Coronary artery (tissue), 2 donors: ENCODE data around the gene GSG1.

ENCODE experiments used
- DNase-seq: peaks from one replicate; pipeline ENCODE4 v3.0.0-alpha.2; 2017; ENCODE audit warnings: low spot score
- H3K27ac ChIP-seq, 2 donors: fragments of 200-600 bp; sonication (generic); one replicate each; pipeline ENCODE4 v1.5.1; 2016 to 2019
- H3K4me3 ChIP-seq: fragments of 200-600 bp; sonication (generic); 2 replicates; pipeline ENCODE4 v1.5.1; 2016; ENCODE audit warnings: mild to moderate bottlenecking, moderate library complexity
- TF ChIP-seq, protein P1 (sequence below): fragments of 200-600 bp; sonication (generic); IDR thresholded peaks from one replicate; pipeline ENCODE4 v1.5.1; 2019; ENCODE audit warnings: antibody characterized with exemption

Gene GSG1

DNA sequence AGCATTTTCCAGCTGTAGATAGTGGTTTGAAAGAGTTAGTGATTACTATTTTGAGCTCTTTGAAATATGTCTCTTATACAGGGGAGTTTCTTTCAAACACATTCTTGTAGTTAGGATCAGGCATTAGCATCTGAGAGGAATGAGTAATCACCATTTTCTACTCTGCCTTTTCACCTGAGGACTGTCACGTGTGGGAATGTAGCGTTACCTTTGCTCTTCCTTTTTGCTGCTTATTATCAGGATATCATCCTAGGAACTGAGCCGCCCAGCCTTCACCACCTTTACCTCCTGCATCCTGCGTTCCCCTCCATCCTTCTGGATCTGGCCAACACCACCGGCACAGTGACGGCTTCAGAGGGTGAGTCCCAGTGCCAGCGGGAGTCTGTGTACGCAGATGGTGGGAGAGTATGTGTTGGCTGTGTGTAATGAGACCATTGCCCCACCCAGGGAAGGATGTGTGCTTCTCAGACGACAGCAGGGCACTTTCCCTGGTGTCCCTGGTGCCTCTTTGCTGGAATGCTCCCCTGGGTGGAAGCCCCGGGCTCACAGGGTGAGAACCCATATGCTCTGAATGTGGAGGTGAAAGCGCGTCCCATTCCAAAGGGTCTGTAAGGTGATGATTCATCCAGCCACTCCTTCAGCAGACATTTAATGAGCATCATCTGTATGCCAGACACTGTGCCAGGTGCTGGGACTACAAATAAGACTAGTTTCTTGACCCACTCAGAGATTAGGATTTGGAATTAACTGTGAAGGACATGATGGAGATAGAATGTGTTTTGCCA, 27.5 kb downstream of the GSG1 start:
- Histone ChIP-seq H3K27ac (no peak overlapping the region), H3K4me3 (no peak overlapping the region)
- DNase-seq: no peak
- TF ChIP-seq, protein P1, sequence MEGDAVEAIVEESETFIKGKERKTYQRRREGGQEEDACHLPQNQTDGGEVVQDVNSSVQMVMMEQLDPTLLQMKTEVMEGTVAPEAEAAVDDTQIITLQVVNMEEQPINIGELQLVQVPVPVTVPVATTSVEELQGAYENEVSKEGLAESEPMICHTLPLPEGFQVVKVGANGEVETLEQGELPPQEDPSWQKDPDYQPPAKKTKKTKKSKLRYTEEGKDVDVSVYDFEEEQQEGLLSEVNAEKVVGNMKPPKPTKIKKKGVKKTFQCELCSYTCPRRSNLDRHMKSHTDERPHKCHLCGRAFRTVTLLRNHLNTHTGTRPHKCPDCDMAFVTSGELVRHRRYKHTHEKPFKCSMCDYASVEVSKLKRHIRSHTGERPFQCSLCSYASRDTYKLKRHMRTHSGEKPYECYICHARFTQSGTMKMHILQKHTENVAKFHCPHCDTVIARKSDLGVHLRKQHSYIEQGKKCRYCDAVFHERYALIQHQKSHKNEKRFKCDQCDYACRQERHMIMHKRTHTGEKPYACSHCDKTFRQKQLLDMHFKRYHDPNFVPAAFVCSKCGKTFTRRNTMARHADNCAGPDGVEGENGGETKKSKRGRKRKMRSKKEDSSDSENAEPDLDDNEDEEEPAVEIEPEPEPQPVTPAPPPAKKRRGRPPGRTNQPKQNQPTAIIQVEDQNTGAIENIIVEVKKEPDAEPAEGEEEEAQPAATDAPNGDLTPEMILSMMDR: no peak

DNA sequence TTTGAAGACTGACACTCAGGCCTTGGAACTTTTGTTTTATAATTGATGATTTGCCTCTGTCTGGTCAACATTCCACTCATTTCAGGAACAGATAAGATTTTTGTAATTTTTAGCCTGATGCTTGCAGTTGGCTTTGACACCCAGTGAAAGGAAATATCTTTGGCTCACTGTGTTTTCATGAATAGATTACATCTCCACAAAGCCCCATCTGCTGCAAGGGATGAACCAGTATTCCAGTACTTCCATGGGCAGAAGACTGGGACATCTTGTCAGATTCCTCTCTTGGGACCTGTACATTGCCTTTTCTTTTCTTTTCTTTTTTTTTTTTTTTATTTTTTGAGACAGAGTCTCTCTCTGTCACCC, 28.4 kb downstream of the GSG1 start:
- no peak for DNase-seq
- no peak overlapping the region for H3K27ac ChIP-seq
- TF ChIP-seq, protein P1: no peak
- no peak overlapping the region for H3K4me3 ChIP-seq

DNA sequence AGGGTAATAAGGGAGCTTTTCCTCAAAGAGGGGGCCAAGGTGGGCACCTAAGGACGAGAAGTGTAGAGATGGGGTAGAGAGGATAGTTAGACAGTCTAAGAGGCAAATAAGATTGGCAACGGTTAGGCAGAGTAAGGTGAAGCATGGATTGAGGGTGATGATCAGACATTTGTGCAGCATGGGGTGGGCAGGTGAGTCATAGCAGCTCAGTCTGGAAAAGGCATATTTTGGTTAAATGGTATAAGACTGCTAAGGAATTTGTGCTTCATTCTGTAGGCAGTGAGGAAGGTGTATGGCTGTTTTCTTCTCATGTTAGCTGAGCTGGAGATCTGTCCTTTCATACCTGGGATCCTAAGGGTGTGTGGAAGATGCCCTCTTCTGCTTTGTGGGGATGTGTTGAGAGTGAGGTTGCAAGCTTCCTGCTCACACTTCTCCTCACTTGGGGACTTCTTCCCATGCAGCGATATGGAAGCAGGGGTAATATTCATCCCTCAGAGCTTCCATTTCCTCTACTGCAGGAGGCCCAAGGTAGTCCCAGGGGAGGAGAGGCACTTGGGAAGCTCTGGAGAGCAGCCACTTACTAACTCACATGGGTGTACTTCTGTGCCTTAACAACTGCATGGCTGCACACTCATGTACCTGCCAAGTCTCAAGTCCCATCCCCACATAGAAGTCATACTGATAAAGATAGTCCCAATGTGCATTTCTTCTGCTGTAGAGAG, 28.9 kb downstream of the GSG1 start:
- DNase-seq: no peak
- TF ChIP-seq, protein P1: no peak

DNA sequence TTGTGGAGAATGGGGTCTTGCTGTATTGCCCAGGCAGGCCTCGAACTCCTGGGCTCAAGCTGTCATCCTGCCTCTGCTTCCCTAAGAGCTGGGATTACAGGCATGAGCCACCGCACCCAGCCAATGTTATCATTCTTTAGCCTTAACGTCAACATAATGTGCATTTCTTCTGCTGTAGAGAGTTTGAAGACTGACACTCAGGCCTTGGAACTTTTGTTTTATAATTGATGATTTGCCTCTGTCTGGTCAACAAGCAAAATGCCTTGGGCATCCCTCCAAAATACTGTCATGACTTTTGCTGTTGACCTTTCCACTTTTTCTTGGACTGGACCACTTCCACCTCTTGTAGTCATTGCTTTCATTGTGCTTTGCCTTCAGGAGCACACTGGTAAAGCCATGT, 30.3 kb downstream of the GSG1 start:
- DNase-seq: no peak
- Histone ChIP-seq H3K27ac (no peak overlapping the region), H3K4me3 (no peak overlapping the region)
- TF ChIP-seq, protein P1: no peak

More for the DNA sequence above, 28.9 kb downstream of the GSG1 start:
- H3K27ac ChIP-seq: no peak overlapping the region
- H3K4me3 ChIP-seq: no peak overlapping the region

DNA sequence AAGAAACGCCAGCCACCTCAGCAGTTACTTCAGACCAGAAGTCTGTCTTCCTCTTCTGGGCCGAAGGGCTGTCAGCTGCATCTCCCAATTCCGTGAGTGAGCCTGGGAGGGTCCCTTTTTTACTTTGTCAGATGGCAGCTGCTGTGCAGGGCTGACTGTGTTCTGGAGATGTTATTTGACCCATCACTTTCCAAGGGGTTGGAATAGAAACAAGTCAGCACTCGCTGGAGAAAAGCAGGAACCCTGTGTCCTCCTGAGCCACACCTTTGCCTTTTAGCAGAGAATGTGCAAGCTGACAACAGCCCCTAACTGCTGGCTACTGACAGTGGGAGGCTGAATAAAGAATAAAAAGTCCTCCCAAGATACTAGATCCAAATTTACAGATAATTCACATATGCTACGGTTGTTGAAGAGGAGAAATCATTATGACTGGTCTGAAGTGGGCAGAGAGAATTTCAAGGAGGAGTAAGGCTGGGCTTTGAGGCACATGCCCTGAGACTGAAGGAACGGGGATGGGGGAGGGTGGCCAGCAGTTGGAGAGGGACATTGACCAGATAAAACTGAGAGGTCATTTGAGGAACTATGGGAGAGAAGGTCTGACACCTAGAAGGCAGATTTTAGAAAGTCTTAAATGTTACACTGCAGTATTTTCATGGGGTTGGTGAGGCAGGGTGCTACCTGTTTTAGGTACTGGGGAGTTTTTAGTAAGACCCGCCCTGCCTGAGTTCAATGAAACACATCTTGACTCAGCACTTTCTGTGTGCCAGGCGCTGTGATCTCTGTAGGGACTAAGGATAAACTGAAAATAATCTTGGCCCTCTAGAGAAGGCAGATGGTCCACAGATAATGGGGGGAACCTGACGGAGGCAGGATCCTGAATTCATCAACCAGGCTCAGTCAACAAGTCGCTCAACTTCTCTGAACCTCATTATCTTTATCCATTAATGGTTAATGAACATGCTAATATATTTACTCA, 31.9 kb downstream of the GSG1 start:
- Histone ChIP-seq H3K27ac (no peak overlapping the region), H3K4me3 (no peak overlapping the region)
- no peak for DNase-seq
- TF ChIP-seq, protein P1: no peak

DNA sequence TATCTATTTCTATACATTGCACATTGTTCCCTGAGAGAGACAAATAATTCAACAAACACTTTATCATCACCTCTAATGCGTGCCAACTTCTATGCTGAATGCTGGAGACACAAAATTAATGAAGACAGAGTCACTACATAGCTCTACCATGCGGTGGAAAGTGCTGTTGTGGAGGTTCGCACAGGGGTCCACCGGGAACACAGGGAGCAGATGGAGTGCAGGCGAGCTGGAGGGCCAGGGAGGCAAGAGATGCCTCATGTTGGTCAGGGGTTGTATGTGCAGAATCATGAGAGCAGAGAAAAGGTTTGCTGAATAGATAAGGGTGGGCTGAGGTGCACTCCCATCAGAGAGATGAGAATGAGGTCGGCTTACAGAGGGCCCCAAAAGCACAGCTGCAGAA, 34.1 kb downstream of the GSG1 start:
- H3K4me3 ChIP-seq: no peak overlapping the region
- H3K27ac ChIP-seq: no peak overlapping the region
- TF ChIP-seq, protein P1: no peak
- no peak for DNase-seq
